ENCODE measurements around the gene B4GALT5.
"Not testable (repeated sequence)": the region's sequence is repeated elsewhere in the genome, so short reads cannot be mapped to it uniquely, and the experiment has no call there.

Gene B4GALT5

GRCh38 chr20:49631061-49631716, 82.5 kb downstream of the B4GALT5 start:
- H3K9me3 ChIP-seq (ENCODE audit: control insufficient read depth, low read depth, low read length) = no peaks in the 10 kb centered on the region
- no peak overlapping the region for H3K9ac ChIP-seq (ENCODE audit: low read length)
- H3K27me3 ChIP-seq (ENCODE audit: control insufficient read depth, insufficient read depth, low read length) = no peaks in the 10 kb centered on the region
- H3K36me3 ChIP-seq (ENCODE audit: control insufficient read depth, low read depth, low read length) = peaks cover 9% of the 10 kb centered on the region
- no peak overlapping the region for H3K4me3 ChIP-seq (ENCODE audit: low read length)
- H3K4me1 ChIP-seq (ENCODE audit: control insufficient read depth, low read depth, low read length) = peaks cover 17% of the 10 kb centered on the region
- H3K27ac ChIP-seq (ENCODE audit: low read length) = no peak overlapping the region

- H3K4me1 ChIP-seq (ENCODE audit: control insufficient read depth, low read depth, low read length) = peaks cover 21% of the 10 kb centered on the region
- no peak overlapping the region for H3K27ac ChIP-seq (ENCODE audit: low read length)
- no peak overlapping the region for H3K9ac ChIP-seq (ENCODE audit: low read length)
- no peaks in the 10 kb centered on the region for H3K9me3 ChIP-seq (ENCODE audit: control insufficient read depth, low read depth, low read length)
- no peaks in the 10 kb centered on the region for H3K27me3 ChIP-seq (ENCODE audit: control insufficient read depth, insufficient read depth, low read length)
- no peak overlapping the region for H3K4me3 ChIP-seq (ENCODE audit: low read length)
- H3K36me3 ChIP-seq (ENCODE audit: control insufficient read depth, low read depth, low read length) = peaks cover 2% of the 10 kb centered on the region
Observed at GRCh38 chr20:49630396-49630951, 83.2 kb downstream of the B4GALT5 start.

- H3K9me3 ChIP-seq (ENCODE audit: control insufficient read depth, low read depth, low read length) = no peaks in the 10 kb centered on the region
- H3K27ac ChIP-seq (ENCODE audit: low read length) = no peak overlapping the region
- H3K36me3 ChIP-seq (ENCODE audit: control insufficient read depth, low read depth, low read length) = no peaks in the 10 kb centered on the region
- no peak overlapping the region for H3K9ac ChIP-seq (ENCODE audit: low read length)
- H3K4me1 ChIP-seq (ENCODE audit: control insufficient read depth, low read depth, low read length) = peaks cover 21% of the 10 kb centered on the region
- H3K4me3 ChIP-seq (ENCODE audit: low read length) = no peak overlapping the region
- no peaks in the 10 kb centered on the region for H3K27me3 ChIP-seq (ENCODE audit: control insufficient read depth, insufficient read depth, low read length)
Observed at GRCh38 chr20:49629606-49630005, 84.1 kb downstream of the B4GALT5 start.

- H3K9me3 ChIP-seq (ENCODE audit: control insufficient read depth, low read depth, low read length); H3K4me1 ChIP-seq (ENCODE audit: control insufficient read depth, low read depth, low read length); H3K9ac ChIP-seq (ENCODE audit: low read length); H3K36me3 ChIP-seq (ENCODE audit: control insufficient read depth, low read depth, low read length); H3K27me3 ChIP-seq (ENCODE audit: control insufficient read depth, insufficient read depth, low read length); H3K27ac ChIP-seq (ENCODE audit: low read length); H3K4me3 ChIP-seq (ENCODE audit: low read length): not testable (repeated sequence)
Observed at GRCh38 chr20:49628280-49628679, 85.4 kb downstream of the B4GALT5 start.

GRCh38 chr20:49627329-49627761, 86.3 kb downstream of the B4GALT5 start:
- no peaks in the 10 kb centered on the region for H3K27me3 ChIP-seq (ENCODE audit: control insufficient read depth, insufficient read depth, low read length)
- no peak overlapping the region for H3K4me3 ChIP-seq (ENCODE audit: low read length)
- H3K27ac ChIP-seq (ENCODE audit: low read length) = no peak overlapping the region
- no peaks in the 10 kb centered on the region for H3K9me3 ChIP-seq (ENCODE audit: control insufficient read depth, low read depth, low read length)
- H3K4me1 ChIP-seq (ENCODE audit: control insufficient read depth, low read depth, low read length) = peaks cover 7% of the 10 kb centered on the region
- no peak overlapping the region for H3K9ac ChIP-seq (ENCODE audit: low read length)
- H3K36me3 ChIP-seq (ENCODE audit: control insufficient read depth, low read depth, low read length) = no peaks in the 10 kb centered on the region

- not testable (repeated sequence) for H3K4me1 ChIP-seq (ENCODE audit: control insufficient read depth, low read depth, low read length); H3K36me3 ChIP-seq (ENCODE audit: control insufficient read depth, low read depth, low read length); H3K27ac ChIP-seq (ENCODE audit: low read length); H3K9me3 ChIP-seq (ENCODE audit: control insufficient read depth, low read depth, low read length); H3K27me3 ChIP-seq (ENCODE audit: control insufficient read depth, insufficient read depth, low read length); H3K4me3 ChIP-seq (ENCODE audit: low read length); H3K9ac ChIP-seq (ENCODE audit: low read length)
Observed at GRCh38 chr20:49624988-49625387, 88.7 kb downstream of the B4GALT5 start.

- Histone ChIP-seq H3K9me3 (ENCODE audit: control insufficient read depth, low read depth, low read length) (no peaks in the 10 kb centered on the region), H3K9ac (ENCODE audit: low read length) (no peak overlapping the region), H3K27ac (ENCODE audit: low read length) (no peak overlapping the region), H3K27me3 (ENCODE audit: control insufficient read depth, insufficient read depth, low read length) (no peaks in the 10 kb centered on the region), H3K36me3 (ENCODE audit: control insufficient read depth, low read depth, low read length) (no peaks in the 10 kb centered on the region), H3K4me1 (ENCODE audit: control insufficient read depth, low read depth, low read length) (peaks cover 4% of the 10 kb centered on the region), H3K4me3 (ENCODE audit: low read length) (no peak overlapping the region)
Observed at GRCh38 chr20:49624317-49624716, 89.4 kb downstream of the B4GALT5 start.

- H3K9me3 ChIP-seq (ENCODE audit: control insufficient read depth, low read depth, low read length) = no peaks in the 10 kb centered on the region
- H3K27ac ChIP-seq (ENCODE audit: low read length) = no peak overlapping the region
- no peak overlapping the region for H3K9ac ChIP-seq (ENCODE audit: low read length)
- H3K27me3 ChIP-seq (ENCODE audit: control insufficient read depth, insufficient read depth, low read length) = no peaks in the 10 kb centered on the region
- H3K4me3 ChIP-seq (ENCODE audit: low read length) = no peak overlapping the region
- H3K36me3 ChIP-seq (ENCODE audit: control insufficient read depth, low read depth, low read length) = no peaks in the 10 kb centered on the region
- peaks cover 4% of the 10 kb centered on the region for H3K4me1 ChIP-seq (ENCODE audit: control insufficient read depth, low read depth, low read length)
Observed at GRCh38 chr20:49622243-49622642, 91.4 kb downstream of the B4GALT5 start.

GRCh38 chr20:49620364-49621240, 93.1 kb downstream of the B4GALT5 start:
- Histone ChIP-seq H3K27me3 (ENCODE audit: control insufficient read depth, insufficient read depth, low read length) (no peaks in the 10 kb centered on the region), H3K4me1 (ENCODE audit: control insufficient read depth, low read depth, low read length) (peaks cover 1% of the 10 kb centered on the region), H3K36me3 (ENCODE audit: control insufficient read depth, low read depth, low read length) (no peaks in the 10 kb centered on the region), H3K9ac (ENCODE audit: low read length) (no peak overlapping the region), H3K4me3 (ENCODE audit: low read length) (no peak overlapping the region), H3K27ac (ENCODE audit: low read length) (no peak overlapping the region), H3K9me3 (ENCODE audit: control insufficient read depth, low read depth, low read length) (no peaks in the 10 kb centered on the region)

- H3K36me3 ChIP-seq (ENCODE audit: control insufficient read depth, low read depth, low read length) = no peaks in the 10 kb centered on the region
- H3K4me3 ChIP-seq (ENCODE audit: low read length) = no peak overlapping the region
- H3K9ac ChIP-seq (ENCODE audit: low read length) = no peak overlapping the region
- H3K27me3 ChIP-seq (ENCODE audit: control insufficient read depth, insufficient read depth, low read length) = no peaks in the 10 kb centered on the region
- H3K27ac ChIP-seq (ENCODE audit: low read length) = no peak overlapping the region
- no peaks in the 10 kb centered on the region for H3K4me1 ChIP-seq (ENCODE audit: control insufficient read depth, low read depth, low read length)
- no peaks in the 10 kb centered on the region for H3K9me3 ChIP-seq (ENCODE audit: control insufficient read depth, low read depth, low read length)
Observed at GRCh38 chr20:49619113-49620048, 94.3 kb downstream of the B4GALT5 start.

GRCh38 chr20:49618289-49618688, 95.4 kb downstream of the B4GALT5 start:
- H3K4me1 ChIP-seq (ENCODE audit: control insufficient read depth, low read depth, low read length) = no peaks in the 10 kb centered on the region
- H3K9ac ChIP-seq (ENCODE audit: low read length) = no peak overlapping the region
- H3K4me3 ChIP-seq (ENCODE audit: low read length) = no peak overlapping the region
- no peaks in the 10 kb centered on the region for H3K36me3 ChIP-seq (ENCODE audit: control insufficient read depth, low read depth, low read length)
- H3K27me3 ChIP-seq (ENCODE audit: control insufficient read depth, insufficient read depth, low read length) = no peaks in the 10 kb centered on the region
- no peaks in the 10 kb centered on the region for H3K9me3 ChIP-seq (ENCODE audit: control insufficient read depth, low read depth, low read length)
- no peak overlapping the region for H3K27ac ChIP-seq (ENCODE audit: low read length)

Measured in iPS-18a (cell line).